NCI-H1436 (cell line): ENCODE results near the gene MYH11.
"Not testable (repeated sequence)": the region's sequence is repeated elsewhere in the genome, so short reads cannot be mapped to it uniquely, and the experiment has no call there.

Experiments
- DNase-seq: peaks from one replicate; lab custom pipeline; 2025; lab: John Stamatoyannopoulos, UW

MYH11 gene

DNA sequence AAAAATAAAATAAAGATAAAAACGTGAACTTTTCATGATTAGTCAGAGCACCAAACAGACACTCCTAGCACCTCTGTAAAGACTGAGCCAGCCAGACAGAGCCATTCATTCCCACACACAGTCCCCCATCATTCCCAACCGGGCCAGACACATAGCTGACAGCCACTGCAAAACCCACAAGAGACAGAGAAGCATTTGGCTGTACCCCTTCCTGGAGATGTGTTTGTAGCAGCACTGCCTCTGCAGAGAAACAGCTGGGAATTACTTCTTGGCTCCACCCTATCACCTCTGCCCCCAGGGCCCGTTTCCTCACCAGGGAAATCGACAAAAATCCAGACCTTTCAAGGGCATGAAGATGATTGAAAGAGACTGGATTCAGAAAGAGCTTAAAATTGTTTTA is 46.4 kb downstream of the MYH11 start:
- no peak for DNase-seq

DNA sequence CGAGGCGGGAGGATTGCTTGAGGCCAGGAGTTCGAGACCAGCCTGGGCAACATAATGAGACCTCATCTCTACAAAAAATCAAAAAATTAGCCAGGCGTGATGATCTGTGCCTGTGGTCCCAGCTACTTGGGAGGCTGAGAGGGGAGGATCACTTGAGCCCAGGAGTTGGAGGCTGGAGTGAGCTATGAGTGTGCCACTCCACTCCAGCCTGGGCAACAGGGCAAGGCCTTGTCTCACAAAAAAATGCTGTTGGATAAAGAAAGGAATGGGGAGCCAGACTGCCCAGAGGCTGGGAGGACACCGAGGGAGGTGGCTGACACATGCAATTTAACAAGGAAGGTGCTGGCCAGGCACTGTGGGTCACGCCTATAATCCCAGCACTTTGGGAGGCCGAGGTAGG is 47.5 kb downstream of the MYH11 start:
- DNase-seq = not testable (repeated sequence)

DNA sequence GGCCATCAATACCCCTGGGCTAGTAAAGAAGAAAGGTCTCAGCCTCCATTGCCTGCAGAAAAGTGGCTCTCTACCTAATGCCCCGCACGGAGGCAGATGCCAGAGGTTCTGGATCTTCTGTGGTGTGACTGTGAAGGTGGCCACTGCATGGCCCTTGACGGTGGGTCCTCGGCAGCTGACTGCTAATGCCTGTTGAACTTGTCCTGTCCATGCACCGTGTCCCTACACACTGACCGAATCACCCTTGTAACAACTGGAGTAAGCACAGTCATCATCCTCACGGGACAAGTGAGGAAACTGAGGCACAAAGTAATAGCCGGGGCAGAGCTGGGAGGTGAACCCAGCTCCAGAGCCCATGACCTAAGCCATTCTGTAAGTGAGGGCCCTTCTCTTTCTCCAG is 48.8 kb downstream of the MYH11 start:
- no peak for DNase-seq

DNA sequence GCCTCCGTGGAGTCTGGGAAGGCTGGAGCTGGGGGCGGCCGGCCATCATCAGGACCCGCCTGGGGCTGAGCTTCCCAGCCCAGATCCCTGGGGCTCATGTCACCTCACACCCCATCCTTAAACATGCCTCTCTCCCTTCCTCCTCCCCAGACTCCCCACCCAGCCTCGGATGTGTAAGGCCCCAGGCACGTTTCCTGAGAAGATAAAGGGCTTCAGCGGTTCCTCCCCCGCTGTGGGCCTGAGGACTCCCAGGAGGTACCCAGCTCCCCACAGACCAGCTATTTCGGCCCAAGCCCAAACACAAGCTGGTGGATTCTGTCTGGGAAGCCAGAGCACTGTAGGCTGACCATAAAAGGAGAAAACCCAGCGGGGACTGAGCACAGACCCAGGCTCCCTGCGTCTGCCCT is 49.2 kb downstream of the MYH11 start:
- DNase-seq = no peak

DNA sequence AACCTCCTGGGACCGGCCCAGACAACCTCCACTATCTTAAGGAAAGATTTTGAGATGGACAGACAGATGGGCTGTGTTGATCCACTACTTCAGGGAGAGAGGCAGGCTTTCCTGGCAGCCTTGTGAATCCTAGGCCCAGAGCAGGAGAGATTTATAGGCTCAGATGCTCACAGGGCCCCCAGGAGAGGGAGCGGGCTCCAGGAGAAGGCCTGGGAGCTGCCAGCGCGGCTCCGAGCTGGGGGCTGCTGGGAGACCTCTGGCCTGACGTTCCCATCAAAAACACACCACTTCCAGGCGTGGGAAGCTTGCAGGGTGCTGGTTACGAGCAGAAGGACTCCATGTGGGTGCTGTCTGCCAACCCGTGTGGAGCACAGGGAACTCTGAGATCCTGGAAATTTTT is 53.2 kb downstream of the MYH11 start:
- no peak for DNase-seq

DNA sequence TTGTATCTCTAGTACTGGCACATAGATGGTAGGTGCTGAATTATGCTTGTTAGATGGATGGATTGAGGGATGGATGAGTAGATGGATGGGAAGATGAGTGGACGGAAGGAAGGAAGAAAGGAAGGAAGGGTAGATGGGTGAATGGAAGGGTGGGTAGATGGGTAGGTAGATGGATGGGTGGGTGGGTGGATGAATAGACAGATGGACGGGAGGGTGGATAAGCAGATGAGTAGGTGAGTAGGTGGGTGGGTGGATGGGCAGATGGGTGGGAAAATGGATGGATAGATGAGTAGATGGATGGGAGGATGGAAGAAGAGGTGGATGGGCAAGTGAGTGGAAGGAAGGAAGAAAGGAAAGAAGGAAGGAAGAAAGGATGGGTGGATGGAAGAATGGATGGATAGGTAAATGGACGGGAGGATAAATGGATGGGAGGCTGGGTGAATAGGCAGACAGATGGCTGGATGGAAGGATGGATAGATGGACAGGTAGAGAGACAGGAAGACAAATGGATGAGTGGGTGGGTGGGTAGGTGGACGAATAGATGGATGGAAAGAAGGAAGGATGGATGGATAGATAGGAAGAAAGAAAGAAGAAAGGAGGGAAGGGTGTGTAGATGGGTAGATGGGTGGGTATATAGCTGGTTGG is 56.9 kb downstream of the MYH11 start:
- DNase-seq = no peak

DNA sequence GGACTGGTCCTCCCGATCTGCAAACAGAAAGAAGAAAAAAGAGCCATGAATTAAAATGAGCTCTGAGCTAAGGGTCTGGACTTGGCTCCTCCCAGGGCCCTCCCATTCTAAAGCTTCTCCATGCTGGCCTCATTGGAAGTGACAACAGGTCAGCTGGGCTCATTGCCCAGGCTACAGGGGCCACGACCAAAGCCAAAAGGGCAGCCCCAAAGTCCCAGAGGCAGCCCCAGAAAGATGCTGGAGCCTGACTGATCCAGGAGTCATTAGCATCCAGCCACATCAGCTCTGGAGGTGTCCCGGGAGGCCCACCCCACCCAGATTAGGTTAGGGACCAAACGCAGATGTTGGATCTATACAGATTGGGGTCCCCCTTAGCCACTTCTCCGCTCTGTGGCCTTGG is 58.2 kb downstream of the MYH11 start:
- no peak for DNase-seq

DNA sequence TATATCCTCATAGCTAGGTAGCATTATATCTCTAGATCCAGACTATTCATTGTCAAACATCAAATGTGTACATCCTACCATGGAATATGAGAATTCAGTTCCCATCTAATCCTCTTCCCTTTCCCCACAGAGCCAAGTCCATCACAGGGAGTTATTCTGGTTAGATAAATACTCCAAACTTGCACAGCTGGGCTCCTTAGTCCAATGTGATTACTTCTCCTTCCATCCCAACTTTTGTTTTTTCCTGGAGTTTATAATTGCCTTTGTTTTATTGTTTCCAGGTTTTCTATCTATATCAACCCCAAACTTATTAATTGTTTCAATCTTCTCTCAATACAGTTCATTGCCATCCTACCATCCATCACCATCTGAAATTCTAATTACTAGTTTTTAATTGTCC is 59.9 kb downstream of the MYH11 start:
- no peak for DNase-seq

DNA sequence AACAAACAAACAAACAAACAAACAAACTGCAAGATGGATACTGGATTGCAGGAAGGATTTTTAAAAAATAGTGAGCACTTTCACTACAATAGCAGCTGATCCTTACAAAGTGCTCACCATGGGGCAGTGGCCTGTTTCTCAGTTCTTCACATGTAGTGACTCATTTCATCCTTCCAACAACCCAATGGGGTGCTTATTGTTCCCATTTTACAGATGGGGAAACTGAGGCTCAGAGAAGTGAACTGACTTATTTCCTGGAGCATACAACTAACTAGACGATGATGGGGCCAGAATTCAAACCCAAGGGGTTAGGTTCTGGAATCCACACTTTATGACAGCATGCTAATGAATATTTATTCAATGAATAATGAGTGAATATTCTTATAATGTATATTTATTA is 61.2 kb downstream of the MYH11 start:
- DNase-seq = no peak

DNA sequence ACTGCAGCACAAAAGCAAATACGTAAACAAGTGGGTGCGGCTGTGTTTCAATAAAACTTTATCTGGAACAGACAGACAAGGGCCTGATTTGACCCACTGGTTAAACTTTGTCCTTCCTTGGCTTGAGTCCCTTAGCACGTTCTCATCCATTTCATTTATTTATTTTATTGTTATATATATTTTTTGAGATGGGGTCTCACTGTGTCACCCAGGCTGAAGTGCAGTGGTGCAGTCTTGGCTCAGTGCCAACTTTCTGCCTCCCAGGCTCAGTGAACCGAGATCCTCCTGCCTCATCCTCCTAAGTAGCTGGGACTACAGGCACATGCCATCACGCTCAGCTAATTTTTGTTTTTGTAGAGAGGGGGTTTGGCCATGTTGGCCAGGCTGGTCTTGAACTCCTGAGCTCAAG is 64.3 kb downstream of the MYH11 start:
- no peak for DNase-seq

DNA sequence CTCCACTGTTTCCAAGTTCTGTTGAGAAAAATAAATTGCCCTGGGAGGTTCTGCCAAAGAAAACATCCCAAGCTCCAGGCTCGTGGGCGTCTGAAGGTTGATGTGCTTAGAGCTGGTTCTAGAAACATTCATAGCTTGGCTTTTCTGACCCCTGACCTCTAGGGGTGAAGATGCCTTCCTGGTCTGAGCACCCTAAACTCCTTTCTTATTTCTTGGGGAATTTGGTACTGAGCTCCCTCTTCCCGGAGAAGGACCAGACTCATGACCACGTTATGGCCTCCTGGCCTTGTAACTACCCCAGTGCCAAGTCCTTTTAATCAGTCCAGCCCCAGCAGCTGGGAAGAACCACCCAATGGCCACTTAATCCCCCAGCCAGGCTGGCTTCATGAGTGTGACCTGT is 66.4 kb downstream of the MYH11 start:
- no peak for DNase-seq

DNA sequence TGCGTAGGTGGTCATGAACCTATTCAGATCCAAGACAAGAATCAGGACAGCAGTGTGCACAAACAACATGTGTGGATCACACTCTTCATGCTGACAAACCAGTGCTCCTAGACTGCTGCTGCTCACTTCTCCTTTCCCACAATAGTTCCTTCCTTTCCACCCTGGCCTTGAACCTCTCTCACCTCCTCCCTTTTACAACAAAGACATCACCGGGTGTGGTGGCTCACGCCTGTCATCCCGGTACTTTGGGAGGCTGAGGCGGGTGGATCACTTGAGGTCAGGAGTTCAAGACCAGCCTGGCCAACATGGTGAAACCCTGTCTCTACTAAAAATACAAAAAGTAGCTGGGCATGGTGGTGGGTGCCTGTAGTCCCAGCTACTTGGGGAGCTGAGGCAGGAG is 67.0 kb downstream of the MYH11 start:
- DNase-seq = not testable (repeated sequence)

DNA sequence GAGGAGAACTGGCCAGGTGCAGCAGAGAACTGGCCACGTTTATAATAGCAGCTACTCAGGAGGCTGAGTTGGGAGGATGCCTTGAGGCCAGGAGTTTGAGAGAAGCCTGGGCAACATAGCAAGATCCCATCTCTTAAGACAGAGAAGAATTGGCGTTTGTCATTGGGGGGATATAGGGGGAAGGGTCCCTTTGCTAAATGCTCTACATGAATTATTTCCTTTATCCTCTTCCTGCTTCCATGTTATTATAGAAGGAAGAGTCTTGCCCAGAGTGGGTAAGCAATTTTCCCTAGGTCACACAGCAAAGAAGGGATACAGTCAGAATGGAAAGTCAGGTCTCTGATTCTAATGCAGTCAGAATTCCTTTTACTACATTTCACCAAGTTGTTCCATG is 68.0 kb downstream of the MYH11 start:
- no peak for DNase-seq

DNA sequence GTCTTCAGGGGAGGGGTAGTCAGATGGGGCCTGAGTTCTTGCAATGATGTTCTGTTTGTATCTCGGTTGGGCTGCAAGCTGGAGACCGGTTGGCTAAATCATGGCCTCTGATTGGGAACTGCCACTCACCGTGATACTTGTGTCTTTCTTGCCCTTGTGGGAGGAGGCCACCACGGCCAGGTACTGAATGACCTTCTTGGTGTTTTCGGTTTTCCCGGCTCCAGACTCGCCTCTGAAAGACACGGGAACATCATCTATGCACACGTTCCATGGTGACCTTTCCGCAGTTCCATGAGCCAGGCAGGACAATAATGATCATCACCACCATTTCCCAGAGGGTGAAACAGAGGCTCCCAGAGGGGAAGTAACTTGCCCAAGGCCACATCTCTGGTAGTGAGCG is 70.3 kb downstream of the MYH11 start:
- no peak for DNase-seq

DNA sequence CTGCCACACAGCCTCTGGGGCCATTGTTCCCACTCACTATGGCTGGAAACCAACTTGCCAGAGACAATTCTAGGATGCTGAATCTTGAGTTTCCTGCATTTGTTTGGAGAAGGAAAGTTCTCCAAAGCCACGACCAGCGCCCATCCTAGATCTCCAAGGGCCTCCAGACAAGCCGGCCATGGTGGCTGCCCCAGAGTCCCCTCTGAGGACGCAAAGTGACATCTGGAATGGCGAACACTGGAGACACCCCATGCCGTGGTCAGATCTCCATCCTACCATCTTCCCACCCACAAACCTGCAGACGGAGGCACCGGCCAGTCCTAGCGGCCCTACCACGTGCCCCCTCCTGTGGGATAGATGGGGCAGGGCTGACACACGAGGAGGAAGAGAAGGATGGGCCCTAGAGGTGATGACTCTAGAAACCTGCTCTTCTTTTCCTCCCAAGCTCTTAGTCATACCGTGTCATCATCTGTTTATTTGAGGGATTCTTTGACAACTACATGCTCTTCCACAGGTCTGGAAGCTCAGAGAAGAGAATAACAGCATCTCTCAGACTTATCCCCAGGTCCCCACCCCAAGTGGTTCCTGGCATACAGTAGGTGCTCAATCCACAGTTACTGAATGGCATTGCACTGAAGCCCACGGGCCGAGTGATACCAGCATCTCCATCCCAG is 71.3 kb downstream of the MYH11 start:
- no peak for DNase-seq

DNA sequence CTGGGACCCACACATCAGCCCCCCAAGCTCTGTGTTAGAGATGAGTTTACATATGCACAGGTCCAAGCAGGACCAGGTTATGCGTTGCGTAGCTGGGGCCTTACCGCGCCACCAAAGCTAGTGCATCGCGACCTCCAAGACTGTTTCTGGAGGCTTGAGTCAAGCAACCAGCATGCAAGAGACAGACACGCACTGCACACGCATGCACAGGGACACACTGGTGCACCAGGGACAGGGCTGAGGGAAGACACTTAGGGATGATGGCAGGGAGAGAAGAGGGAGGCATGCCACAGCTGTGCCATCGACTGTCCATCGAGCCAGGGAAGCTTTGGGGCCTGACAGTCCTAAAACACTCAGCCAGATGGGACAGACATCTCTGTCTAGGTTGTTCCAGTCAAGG is 72.8 kb downstream of the MYH11 start:
- no peak for DNase-seq

DNA sequence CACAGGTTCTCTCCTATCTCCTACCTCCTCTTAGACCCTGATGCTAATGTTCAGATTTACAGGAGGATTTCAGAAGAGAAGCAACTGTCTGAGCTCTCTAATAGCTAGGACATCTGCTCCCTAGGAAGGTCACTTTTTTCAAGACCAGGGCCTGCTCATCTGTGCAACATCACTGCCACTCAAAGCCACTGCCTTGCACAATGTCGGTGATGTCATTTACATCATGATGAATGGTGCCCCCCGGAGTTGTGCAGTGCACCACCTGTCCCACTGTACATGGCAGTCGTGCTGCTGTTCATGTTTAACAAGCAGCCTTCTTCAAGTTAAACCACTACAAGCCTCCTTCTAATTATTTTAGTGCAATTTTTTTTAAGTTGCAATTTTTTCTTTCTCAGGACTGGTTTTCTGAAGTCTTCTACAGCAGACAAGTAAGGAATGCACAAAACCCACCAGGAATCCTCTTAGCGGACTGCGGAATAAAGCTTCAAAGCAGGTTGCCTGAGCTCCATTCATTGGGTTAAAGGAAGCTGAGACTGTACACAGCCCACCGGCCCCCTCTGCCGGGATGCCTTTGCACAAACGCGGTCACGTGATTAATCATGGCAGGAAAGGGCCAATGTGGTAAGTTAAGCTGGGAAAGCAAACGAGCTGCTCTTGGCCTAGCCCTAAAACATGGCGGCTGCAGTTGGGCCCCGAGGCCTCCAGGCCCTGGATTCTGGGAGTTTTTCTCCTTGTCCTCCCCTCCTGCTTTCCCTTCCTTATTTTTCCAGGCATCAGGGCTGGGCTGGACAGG is 74.1 kb downstream of the MYH11 start:
- DNase-seq = no peak

DNA sequence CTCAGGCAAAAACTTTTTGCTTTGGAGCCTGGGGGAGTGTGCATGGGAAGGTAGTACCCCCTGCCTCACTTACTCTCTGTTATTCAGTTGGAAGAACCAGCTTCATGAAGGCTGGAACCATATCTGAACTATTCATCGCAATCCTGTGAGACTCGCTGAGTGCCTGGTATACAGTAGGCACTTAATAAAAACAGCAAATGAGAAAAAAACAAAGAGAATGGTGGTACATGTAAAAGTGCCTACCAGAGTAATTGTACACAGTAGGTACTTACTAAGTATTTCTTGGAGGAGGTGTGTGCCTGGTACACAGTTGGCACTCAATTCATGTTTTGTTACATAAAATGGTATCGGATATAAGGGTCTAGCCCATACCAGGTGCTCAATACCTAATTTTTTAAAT is 75.2 kb downstream of the MYH11 start:
- no peak for DNase-seq

DNA sequence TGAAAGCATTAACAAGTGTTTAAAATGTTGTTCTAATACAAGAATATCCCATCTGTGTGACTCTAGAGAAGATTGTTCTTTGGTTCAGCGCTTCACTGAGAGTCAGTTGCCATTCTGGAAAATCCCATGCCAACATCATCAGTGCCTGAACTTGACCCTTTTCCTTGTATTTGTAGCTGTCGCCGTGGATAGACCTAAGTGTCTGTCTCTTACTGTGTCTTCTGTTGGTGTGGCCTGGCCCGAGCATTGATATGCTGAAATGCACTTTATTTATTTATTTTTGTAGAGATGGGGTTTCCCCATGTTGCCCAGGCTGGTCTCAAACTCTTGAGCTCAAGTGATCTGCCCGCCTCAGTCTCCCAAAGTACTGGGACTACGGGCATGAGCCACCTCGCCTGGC is 76.0 kb downstream of the MYH11 start:
- DNase-seq = no peak

DNA sequence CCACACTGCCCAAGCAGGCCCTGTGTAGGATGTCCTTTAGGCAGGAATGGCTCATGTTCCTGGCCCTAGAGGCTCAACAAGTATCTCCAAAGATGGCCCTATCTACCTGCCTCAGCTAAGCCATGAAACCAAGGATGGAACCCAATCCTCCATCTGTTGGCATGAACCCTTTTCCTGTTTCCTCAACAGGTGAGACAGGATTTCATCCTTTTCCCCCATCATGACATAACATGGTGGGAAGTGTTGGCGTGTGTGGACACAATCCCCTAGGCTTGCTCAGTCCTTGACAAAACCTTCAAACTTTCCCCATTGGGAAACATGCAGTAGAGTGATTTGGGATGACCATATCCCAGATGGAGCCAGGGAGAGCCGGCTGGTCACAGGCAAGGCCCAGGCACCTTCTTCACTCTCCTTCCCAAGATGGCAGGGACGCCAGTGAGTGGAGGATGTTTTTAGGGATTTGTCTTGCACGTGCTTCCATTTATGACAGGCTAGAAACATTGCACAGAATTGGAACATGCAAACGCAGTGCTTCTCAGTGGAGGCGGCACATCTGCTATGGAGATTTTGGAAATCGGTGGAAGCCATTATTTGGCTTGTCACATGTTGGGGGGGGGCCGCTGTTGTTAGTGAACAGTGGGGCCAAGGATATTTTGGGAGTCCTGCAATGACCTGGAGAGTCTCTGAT is 77.0 kb downstream of the MYH11 start:
- DNase-seq = no peak

DNA sequence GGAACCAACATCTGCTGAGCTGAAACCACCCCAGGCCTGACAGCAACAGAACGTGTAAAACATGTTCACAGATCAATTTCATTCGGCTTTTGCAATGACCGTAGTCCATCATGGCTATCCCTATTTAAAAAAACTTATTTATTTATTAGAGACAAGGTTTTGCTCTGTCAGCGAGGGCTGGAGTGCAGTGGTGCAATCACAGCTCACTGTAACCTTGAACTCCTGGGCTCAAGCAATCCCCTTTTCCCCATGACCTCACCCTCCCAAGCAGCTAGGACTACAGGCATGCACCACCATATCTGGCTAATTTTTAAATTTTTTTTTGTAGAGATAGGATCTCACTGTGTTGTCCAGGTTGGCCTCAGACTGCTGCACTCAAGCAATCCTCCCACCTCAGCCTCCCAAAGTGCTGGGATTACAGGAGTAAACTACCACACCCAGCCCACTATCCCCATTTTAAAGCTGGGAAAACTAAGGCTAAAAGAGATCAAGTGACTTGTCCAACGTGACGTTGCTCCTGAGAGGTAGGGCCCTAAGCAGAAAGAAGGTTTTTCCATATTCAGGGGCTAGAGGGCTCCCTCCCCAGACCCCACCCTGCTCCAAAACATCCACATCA is 77.7 kb downstream of the MYH11 start:
- DNase-seq = no peak

DNA sequence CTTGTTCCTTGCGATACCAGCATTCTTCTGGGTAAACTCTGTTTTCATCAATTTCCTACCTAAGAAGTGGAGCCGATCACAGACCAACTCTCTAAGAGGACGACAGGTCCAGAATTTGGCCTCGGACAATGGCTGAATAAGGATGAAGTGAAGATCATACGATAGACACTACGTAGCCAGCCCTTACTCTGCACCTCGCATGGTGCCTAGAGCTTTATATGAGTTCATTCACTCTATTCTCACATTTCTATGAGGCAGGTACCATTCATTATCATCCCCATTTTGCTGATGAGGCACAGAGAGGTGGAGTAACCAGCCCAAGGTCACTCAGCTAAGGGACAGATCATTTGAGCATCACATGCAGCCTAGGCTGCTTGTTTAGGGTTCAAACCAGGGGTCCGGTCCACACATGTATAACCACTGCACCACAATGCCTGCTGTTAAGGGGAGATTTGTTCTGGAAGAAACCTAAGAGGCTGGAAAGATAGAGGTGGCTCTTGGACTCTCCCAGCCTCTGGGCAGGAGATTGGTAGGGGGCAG is 78.6 kb downstream of the MYH11 start:
- DNase-seq = no peak
